Muscle of back (tissue), 11 donors: Measurements from ENCODE around the gene SLC8A1. TPM values are rescaled to one million over a fixed set of nuclear protein-coding genes. Genes with fewer than 3 reads are reported as not detected.

Source experiments
- DNase-seq, 3 donors: peaks; one replicate each; pipeline versions ENCODE4 v3.0.0 to v3.0.0-alpha.2; 2013
- polyA plus RNA-seq, 10 donors: library from polyadenylated mRNA; unstranded; fragments of 120-200 nt; gene quantifications; one replicate each; pipeline ENCODE4 v1.2.1, GENCODE V29; 2013; ENCODE audit not compliant: insufficient read length in 10 of 10

The SLC8A1 gene
- polyA plus RNA-seq, 10 donors = 4.9 to 11.4 (median 7.9) TPM

- no peak for DNase-seq
Observed at GRCh38 chr2:40048506-40048905, 403.4 kb downstream of the SLC8A1 start.

DNA sequence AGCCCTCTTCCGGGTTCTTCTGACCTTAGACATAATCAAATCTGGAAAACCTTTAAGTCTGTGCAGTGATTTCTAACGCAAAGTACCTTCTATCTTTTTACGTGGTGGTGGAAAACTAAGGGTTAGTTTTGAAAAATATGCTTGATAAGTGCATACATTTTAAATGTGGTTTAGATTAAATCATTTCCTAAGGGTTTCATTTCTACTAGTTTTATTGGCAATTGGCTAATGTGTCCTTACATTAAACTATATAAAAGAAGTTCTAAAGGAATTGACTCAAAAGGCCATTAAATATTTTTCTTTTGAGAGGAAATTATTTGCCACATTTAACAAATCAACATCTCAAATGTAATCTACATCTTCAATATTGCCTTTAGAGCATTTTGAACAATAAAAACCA lies 404.5 kb downstream of the SLC8A1 start:
- peak in 1 of 3 donors; percentile 57 for DNase-seq
